IgD-negative memory B cell (primary cell): Measurements from ENCODE around the gene JMJD8. TPM values are rescaled to one million over a fixed set of nuclear protein-coding genes. Genes with fewer than 3 reads are reported as not detected.

ENCODE experiments used
- H3K27ac Mint-ChIP-seq, 3 donors: one replicate each; pipeline ENCODE4 v1.8.0; 2020 to 2022; ENCODE audit warnings: mild to moderate bottlenecking in 3 of 3, mixed read lengths in 3 of 3, moderate library complexity in 1 of 3
- H3K27me3 Mint-ChIP-seq: one replicate; pipeline ENCODE4 v1.8.0; 2021; ENCODE audit warnings: mixed read lengths
- H3K36me3 Mint-ChIP-seq: one replicate; pipeline ENCODE4 v1.8.0; 2020; ENCODE audit warnings: mild to moderate bottlenecking, mixed read lengths
- H3K4me1 Mint-ChIP-seq, 3 donors: one replicate each; pipeline ENCODE4 v1.8.0; 2020 to 2022; ENCODE audit warnings: mixed read lengths in 3 of 3, mild to moderate bottlenecking in 1 of 3
- H3K4me3 Mint-ChIP-seq, 4 donors: one replicate each; pipeline ENCODE4 v1.8.0; 2020 to 2022; ENCODE audit warnings: mild to moderate bottlenecking in 4 of 4, mixed read lengths in 4 of 4, moderate library complexity in 3 of 4
- H3K9me3 Mint-ChIP-seq, 3 donors: one replicate each; pipeline ENCODE4 v1.8.0; 2020 to 2021; ENCODE audit warnings: mixed read lengths in 3 of 3, mild to moderate bottlenecking in 1 of 3
- polyA plus RNA-seq: library from polyadenylated mRNA; unstranded; fragments of 300-500 nt; fragmentation: Illumina TruSeq; gene quantifications from one replicate; pipeline ENCODE4 v1.2.3, GENCODE V29; 2021

The JMJD8 gene, protein sequence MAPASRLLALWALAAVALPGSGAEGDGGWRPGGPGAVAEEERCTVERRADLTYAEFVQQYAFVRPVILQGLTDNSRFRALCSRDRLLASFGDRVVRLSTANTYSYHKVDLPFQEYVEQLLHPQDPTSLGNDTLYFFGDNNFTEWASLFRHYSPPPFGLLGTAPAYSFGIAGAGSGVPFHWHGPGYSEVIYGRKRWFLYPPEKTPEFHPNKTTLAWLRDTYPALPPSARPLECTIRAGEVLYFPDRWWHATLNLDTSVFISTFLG
- polyA plus RNA-seq, result 51.0 TPM

DNA sequence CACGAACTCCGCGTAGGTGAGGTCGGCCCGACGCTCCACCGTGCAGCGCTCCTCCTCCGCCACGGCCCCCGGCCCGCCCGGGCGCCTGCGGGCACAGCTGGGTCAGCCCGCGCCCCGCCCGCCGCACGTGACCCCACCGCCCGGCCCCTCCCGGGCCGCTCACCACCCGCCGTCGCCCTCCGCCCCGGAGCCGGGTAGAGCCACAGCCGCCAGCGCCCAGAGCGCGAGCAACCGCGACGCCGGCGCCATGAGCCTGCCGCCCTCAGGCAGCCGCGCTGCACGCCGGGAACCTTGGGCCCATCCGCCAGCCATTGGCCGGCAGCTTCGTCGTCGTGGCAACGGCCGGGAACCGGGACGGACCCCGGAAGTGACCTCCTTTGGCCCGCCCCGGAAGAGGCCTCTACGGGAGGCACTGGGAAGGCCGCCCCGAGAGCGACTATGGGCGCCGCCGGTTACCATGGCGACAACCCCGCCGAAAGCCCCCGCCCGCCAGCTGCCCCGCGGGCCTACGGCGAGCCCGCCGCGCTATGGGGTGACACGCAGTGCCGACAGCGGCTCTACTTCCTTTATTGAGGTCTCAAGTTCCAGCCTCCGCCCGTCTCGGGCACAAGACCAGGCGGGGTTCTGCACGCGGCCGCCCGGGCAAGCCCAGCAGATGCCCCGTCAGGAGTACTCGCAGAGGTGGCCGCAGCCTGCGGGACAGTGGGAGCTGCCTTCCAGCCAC is at the start of gene JMJD8:
Gene JMJD8 (minus strand): TSS at position 264 of the 724 bp plus-strand sequence. CDS start 15 bp downstream, at position 249.
- H3K27me3 Mint-ChIP-seq, result no peaks in the 10 kb centered on the region
- no peaks in the 10 kb centered on the region for H3K36me3 Mint-ChIP-seq
- peaks cover 3 to 14% (median 6%) of the 10 kb centered on the region in 3 donors for H3K4me1 Mint-ChIP-seq
- peak within 1 kb of the TSS; percentile 81 to 90 (median 90) for H3K4me3 Mint-ChIP-seq
- no peaks in the 10 kb centered on the region for H3K9me3 Mint-ChIP-seq
- peak within 1 kb of the TSS; percentile 57 to 93 (median 90) for H3K27ac Mint-ChIP-seq

DNA sequence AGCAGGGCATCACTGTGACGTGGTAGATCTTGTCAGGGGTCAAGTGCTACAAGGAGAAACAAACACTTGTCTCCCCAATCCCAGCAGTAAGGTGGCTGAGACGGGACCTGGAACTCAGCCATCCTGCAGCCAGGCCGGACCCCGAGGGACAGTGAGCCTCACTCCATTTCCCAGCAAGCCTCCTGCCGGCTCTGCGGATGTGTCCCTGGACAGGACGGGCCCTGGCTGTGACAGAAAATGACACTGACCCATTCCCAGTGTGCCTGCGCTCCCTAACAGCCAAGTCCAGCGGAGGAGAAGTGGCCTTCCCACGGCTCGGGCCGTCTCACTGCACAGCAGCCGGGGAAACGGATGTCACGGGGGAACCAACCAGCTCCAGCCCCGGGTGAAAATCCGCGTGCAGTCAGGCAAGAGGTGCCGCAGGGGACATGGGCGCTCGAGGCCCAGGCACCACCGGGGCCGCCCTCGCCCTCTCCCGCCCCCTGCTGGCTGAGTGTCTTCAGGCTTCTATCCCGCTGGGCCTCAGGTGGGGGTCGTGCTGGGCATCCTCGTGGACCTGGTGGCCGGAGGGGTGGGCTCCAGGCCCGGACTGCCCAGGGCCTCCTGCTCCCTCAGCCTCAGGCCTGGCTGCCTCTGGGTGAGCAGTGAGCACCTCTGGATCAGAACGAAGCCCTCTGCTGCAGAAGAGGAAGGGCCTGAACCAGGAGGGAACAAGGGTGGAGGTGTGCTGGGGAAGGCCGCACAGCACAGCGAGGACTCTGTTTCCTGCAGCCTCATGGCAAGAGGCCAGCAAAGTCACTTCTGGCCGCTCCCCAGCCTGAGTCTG is 49.5 kb upstream of the JMJD8 start:
- Mint-ChIP-seq H3K27ac (peak overlapping the region in 1 of 3 donors; percentile 99), H3K4me1 (peaks cover 8 to 12% (median 9%) of the 10 kb centered on the region in 3 donors), H3K9me3 (no peaks in the 10 kb centered on the region), H3K4me3 (peak overlapping the region in 2 of 4 donors; percentile 12 to 58), H3K36me3 (peaks cover 4% of the 10 kb centered on the region), H3K27me3 (no peaks in the 10 kb centered on the region)

DNA sequence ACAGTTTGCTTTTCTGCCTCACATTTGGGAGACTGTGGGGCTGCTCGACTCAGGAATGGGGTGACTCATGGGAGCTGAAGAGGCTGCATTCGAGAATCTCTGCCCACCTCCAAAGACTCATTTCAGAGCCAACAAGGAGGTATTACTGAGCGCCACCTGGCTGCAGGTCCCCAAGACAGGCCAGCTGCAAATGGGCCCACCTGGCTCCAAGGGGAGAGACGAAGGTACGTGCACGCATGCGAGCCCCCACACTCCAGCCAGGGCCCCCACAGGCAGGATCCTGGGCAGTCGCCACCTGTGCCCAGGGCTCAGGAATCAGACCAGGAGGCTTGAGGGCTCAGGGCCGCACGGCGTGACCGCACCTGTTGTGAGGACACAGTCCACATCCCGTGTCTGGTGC is 48.8 kb upstream of the JMJD8 start:
- H3K9me3 Mint-ChIP-seq, result no peaks in the 10 kb centered on the region
- H3K4me1 Mint-ChIP-seq, result peaks cover 6 to 9% (median 6%) of the 10 kb centered on the region in 3 donors
- H3K36me3 Mint-ChIP-seq, result peaks cover 2% of the 10 kb centered on the region
- no peaks in the 10 kb centered on the region for H3K27me3 Mint-ChIP-seq
- peak overlapping the region in 1 of 3 donors; percentile 56 for H3K27ac Mint-ChIP-seq
- H3K4me3 Mint-ChIP-seq, result peak overlapping the region in 2 of 4 donors; percentile 12 to 58

DNA sequence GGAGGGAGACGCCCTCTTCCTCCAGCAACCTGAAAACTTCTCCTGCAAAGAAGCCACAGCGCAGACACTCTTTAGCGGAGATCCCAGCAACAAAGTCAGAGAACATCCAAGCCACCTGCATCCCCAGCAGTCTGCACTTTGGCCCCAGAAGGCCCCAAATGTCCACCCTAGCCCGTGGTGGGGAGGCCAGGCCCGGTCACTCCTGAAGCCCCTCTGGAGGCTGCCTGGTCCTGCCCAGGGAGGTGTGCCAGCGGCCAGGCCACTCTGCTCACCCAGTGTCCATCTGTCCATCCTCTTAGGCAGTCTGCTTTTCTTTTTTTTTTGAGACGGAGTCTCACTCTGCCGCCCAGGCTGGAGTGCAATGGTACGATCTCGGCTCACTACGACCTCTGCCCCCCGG is 48.2 kb upstream of the JMJD8 start:
- H3K9me3 Mint-ChIP-seq, result no peaks in the 10 kb centered on the region
- peaks cover under 1 to 8% (median under 1%) of the 10 kb centered on the region in 3 donors for H3K4me1 Mint-ChIP-seq
- H3K27ac Mint-ChIP-seq, result peak overlapping the region in 2 of 3 donors; percentile 39 to 70
- H3K4me3 Mint-ChIP-seq, result peak overlapping the region in 2 of 4 donors; percentile 58 to 71
- H3K27me3 Mint-ChIP-seq, result no peaks in the 10 kb centered on the region
- H3K36me3 Mint-ChIP-seq, result peaks cover 2% of the 10 kb centered on the region

DNA sequence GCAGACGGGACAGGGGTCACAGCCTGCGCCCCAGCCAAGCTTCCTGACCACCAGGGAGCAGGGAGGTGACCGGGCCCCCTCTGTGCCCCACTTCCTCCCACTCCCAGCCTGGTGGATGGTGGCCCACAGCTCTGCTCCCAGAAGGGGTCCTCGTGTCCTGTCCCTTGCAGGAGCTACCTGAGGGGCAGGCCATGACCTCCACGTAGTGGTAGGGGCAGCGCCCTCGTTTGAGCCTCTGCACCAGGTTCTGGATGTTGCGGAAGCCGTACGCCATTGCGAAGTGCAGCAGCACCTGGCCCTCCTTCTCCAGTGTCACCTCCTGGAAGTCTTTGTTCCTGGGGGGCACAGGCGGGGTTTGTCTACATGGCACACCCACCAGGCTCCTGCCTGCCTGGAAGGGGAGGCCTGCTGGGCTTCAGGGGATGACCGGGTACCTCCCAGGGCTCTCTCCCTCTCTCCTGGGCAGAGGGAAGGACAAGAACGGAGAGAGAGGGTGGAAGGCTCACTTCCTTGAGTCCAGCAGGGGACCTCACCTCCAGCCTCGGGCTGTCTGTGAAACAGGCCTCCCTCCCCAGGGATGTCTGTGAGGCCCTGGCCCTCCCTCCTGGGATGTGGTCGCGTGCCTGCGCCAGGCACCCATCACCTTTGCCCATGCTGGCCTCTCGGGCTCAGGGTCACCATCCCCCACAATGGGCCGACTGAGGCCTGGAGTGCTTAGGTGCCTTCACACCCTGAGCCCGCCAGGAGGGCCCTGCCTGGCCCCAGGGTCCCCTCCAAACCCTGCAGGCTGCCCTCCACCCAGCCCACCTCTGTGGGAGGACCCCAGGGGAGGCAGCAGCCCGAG is 46.8 kb upstream of the JMJD8 start:
- no peaks in the 10 kb centered on the region for H3K27me3 Mint-ChIP-seq
- H3K9me3 Mint-ChIP-seq, result no peaks in the 10 kb centered on the region
- H3K4me1 Mint-ChIP-seq, result peaks cover 0 to under 1% (median 0%) of the 10 kb centered on the region in 3 donors
- no peaks in the 10 kb centered on the region for H3K36me3 Mint-ChIP-seq
- H3K27ac Mint-ChIP-seq, result no peak overlapping the region
- peak overlapping the region in 1 of 4 donors; percentile 32 for H3K4me3 Mint-ChIP-seq

DNA sequence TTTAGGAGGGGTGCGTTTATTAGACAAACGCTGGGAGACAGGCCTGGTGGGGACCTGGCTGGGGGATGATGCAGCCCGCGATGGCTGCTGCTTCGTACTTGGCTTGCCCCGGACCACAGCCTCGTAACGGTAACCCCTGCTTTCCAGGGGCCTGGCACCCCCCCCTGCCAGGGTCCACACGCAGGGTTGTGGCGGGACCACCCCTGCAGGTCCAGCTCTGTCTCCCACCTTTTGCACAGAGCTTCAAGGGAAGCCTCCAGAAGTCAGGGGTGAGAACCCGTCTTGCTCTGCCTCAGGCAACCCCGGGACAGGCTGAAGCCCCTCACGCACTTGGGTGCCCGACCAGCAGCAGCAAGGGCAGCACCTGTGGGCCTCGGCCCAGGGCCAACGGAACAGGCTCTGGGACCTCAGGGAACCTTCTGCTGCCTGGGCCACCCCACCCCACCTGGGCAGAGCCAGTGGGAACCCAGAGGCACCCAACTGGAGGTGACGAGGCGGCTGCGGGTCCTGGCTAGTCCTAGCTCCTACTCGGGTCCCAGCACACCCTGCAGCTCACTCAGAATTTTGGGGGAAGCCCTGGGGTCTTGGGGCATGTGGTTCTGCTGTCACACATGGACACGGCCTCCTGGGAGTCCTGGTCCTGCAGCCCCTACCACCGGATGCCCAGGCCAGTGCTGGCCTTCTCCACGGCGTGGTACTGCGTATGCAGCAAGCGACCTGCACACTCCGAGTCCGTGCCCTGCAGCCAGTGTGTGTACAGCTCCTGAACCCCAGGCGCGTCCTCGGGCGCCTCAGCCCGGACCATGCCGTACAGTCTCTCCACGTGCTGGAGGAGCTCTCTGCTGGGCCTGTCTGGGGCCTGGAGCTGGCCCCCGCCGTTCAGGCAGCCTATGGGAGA is 45.9 kb upstream of the JMJD8 start:
- peaks cover 0 to 1% (median 0%) of the 10 kb centered on the region in 3 donors for H3K4me1 Mint-ChIP-seq
- H3K9me3 Mint-ChIP-seq, result no peaks in the 10 kb centered on the region
- peak overlapping the region in 3 of 4 donors; percentile 43 to 73 (median 45) for H3K4me3 Mint-ChIP-seq
- no peaks in the 10 kb centered on the region for H3K36me3 Mint-ChIP-seq
- no peaks in the 10 kb centered on the region for H3K27me3 Mint-ChIP-seq
- H3K27ac Mint-ChIP-seq, result peak overlapping the region in 1 of 3 donors; percentile 14

DNA sequence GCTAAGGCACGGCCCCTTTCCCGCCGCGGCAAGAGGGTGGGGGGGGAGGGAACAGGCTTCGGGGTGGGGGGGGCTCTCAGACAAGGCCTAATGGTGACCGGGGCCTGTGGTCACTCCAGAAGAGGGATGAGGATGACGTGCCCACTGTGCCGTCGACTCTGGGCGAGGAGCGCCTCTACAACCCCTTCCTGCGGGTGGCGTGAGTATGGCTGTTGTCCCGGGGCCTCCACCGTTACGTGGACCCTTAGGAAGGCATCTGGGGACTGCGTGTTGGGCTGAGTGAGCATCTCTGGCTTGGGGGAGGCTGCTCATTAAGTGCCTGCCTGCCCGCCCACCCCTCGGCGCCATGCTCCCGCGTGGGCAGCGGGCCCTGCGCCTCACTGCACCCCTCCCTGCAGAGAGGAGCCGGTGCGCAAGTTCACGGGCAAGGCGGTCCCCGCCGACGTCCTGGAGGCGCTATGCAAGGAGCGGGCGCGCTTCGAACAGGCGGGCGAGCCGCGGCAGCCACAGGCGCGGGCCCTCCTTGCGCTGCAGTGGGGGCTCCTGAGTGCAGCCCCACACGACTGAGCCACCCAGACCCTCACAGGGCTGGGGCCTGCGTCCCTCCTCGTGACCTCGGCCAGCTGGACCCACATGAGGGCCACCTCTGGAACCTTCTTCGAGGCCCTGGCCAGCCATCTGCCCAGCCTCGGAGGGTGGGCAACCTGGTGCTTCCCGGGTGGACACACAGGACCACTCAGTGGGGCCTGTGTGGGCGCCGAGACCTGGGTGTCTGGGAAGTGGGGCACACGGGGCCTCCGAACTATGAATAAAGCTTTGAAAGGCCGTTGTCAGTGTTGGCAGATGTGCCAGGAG is 45.0 kb upstream of the JMJD8 start:
- no peaks in the 10 kb centered on the region for H3K9me3 Mint-ChIP-seq
- H3K4me3 Mint-ChIP-seq, result peak overlapping the region in 3 of 4 donors; percentile 45 to 67 (median 51)
- peak overlapping the region in 2 of 3 donors; percentile 59 to 60 for H3K27ac Mint-ChIP-seq
- peaks cover 0 to 2% (median 0%) of the 10 kb centered on the region in 3 donors for H3K4me1 Mint-ChIP-seq
- H3K36me3 Mint-ChIP-seq, result no peaks in the 10 kb centered on the region
- no peaks in the 10 kb centered on the region for H3K27me3 Mint-ChIP-seq

DNA sequence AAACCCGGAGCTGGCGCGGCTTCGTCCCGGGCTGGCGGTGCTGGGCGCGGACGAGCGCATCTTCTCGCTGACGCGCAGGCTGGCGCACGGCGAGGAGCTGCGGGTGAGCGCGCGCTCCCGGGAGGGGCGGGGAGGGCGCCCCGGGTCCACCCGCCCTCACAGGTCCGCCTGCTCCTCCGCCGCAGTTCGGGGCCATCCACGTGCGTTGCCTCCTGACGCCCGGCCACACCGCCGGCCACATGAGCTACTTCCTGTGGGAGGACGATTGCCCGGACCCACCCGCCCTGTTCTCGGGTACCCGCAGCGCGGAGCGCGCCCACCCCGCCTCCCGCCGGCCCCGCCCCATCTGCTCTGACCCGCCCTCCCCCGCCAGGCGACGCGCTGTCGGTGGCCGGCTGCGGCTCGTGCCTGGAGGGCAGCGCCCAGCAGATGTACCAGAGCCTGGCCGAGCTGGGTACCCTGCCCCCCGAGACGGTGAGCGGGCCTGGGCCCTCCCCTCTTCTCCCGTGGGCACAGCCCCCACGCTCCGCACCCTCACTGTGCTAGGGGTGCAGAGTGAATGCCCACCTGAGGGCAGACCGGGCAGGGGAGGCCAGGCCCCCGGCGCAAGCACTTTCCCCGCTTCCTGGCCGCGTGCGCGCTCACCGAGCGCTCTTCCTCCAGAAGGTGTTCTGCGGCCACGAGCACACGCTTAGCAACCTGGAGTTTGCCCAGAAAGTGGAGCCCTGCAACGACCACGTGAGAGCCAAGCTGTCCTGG is 44.2 kb upstream of the JMJD8 start:
- Mint-ChIP-seq H3K4me1 (peaks cover 0 to 2% (median 0%) of the 10 kb centered on the region in 3 donors), H3K27ac (peak overlapping the region in 2 of 3 donors; percentile 59 to 71), H3K4me3 (peak overlapping the region in 3 of 4 donors; percentile 9 to 67 (median 57)), H3K27me3 (no peaks in the 10 kb centered on the region), H3K36me3 (no peaks in the 10 kb centered on the region), H3K9me3 (no peaks in the 10 kb centered on the region)

DNA sequence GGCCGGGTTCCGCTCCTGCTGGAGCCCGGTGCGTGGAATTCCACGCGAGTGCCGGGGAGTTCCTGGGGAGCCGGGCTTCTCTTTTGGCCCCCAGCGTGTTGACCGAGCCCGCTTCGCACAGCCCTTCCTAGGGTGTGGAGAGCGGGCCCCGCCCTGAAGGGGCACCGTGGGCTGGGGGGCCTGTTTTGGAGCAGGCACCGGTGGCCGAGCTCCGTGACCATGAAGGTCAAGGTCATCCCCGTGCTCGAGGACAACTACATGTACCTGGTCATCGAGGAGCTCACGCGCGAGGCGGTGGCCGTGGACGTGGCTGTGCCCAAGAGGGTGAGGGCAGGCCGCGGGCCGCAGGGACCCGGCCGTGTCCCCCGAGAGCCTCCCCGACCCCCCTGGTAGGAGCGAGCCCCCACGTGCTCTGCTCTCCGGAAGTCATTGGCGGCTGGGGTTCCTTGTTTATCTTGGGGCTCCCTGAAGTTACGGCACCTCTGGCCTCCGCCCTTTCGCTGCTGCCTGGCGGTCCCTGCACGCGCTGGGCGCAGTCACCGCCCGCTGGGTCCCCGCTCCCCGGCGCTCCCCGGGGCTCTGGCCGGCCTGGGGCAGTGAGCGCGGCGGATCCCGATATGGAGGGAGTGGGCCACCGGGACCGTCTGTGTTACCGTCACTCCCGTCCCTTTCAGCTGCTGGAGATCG is 43.3 kb upstream of the JMJD8 start:
- H3K9me3 Mint-ChIP-seq, result no peaks in the 10 kb centered on the region
- peak overlapping the region; percentile 63 to 76 (median 68) for H3K4me3 Mint-ChIP-seq
- H3K36me3 Mint-ChIP-seq, result no peaks in the 10 kb centered on the region
- peaks cover 0 to 2% (median 0%) of the 10 kb centered on the region in 3 donors for H3K4me1 Mint-ChIP-seq
- H3K27me3 Mint-ChIP-seq, result no peaks in the 10 kb centered on the region
- peak overlapping the region in 2 of 3 donors; percentile 39 to 71 for H3K27ac Mint-ChIP-seq

DNA sequence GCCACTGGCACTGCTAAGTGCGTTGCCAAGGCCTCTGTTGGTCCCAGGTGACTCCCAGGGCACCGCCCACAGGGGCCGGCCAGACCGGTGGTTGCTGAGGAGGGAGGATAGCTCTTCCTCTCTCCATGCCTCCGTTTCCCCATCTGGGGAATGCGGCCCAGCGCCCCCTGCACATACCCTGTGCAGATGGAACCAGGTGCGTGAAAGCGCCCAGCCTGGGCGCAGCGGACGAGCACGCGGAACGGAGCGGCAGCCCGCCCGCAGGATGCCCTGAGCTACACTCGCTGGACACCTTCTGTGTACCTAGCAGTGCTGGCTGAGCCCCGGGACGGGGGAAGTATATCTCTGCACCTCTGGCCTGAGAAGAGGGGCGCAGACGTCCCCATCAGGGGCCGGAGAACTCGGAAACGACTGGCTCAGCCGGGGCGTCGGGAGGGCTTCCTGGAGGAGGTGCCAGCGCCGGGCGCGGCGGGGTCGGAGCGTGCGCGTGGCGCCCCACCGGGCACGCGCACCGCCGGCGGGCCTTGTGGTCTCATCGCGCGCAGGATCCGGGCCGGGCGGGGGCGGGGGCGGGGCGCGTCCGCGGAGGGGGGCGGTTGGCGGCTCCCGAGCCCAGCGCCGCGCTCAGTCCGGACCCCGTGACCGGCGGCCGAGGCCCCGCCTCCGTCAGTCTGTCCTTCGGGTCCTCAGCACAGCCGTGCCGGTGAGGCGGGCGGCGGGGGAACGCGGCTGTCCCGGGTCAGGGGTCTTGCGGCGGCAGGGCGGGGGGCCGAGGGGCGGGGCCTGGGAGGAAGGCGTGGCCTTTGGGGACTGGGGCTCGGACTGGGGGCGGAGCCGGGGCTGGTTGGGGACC is 42.5 kb upstream of the JMJD8 start, which contains the start of the genes CCDC78 and HAGHL:
Gene CCDC78 (minus strand): TSS at position 6 of the 853 bp plus-strand sequence. CDS start 76 bp downstream, outside the sequence.
Gene HAGHL (plus strand): TSS at position 669 of the 853 bp plus-strand sequence. CDS start 404 bp downstream, outside the sequence.
- Mint-ChIP-seq H3K9me3 (no peaks in the 10 kb centered on the region), H3K4me1 (peaks cover 0 to 2% (median 0%) of the 10 kb centered on the region in 3 donors), H3K36me3 (no peaks in the 10 kb centered on the region), H3K4me3 (peak within 1 kb of the TSS; percentile 79 to 97 (median 90)), H3K27ac (peak within 1 kb of the TSS; percentile 78 to 98 (median 91)), H3K27me3 (no peaks in the 10 kb centered on the region)

DNA sequence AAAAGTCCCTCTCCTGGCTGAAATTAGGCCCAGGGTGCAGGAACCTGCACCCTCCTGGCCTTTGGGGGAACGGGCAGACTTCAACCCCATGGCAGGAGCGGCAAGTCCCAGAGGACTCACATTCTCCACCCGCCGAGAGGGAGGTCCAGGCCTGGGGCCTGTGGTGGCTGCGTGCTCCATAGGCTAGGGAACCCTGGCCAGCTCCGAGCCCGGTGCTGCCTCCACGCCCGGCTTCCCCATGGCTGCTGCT is 42.0 kb upstream of the JMJD8 start:
- H3K4me3 Mint-ChIP-seq, result peak overlapping the region in 3 of 4 donors; percentile 79 to 97 (median 85)
- H3K9me3 Mint-ChIP-seq, result no peaks in the 10 kb centered on the region
- H3K4me1 Mint-ChIP-seq, result peaks cover 0 to 2% (median 0%) of the 10 kb centered on the region in 3 donors
- no peaks in the 10 kb centered on the region for H3K36me3 Mint-ChIP-seq
- H3K27ac Mint-ChIP-seq, result peak overlapping the region in 2 of 3 donors; percentile 91 to 98
- H3K27me3 Mint-ChIP-seq, result no peaks in the 10 kb centered on the region
